Activated CD8-positive, alpha-beta memory T cell treated with anti-CD3 and anti-CD28 coated beads for 36 hours (primary cell): ENCODE measurements around the gene IKZF1. TPM values are rescaled to one million over a fixed set of nuclear protein-coding genes. Genes with fewer than 3 reads are reported as not detected.

Source experiments
- CTCF ChIA-PET: fragments of 350-600 bp; sonication (Branson Sonifier 250); formaldehyde crosslinking; loops from one replicate; lab custom pipeline; 2021; ENCODE audit warnings: antibody characterized with exemption; lab: Charles Lee
- POLR2A ChIA-PET: fragments of 350-600 bp; sonication (Branson Sonifier 250); formaldehyde crosslinking; loops from one replicate; lab custom pipeline; 2021; ENCODE audit warnings: antibody characterized with exemption; lab: Charles Lee
- total RNA-seq, 2 experiments: library from RNA; stranded (reverse); gene quantifications; one replicate each; pipeline ENCODE4 v1.2.3, GENCODE V29; 2021

The IKZF1 gene
- total RNA-seq, 2 experiments from 2014 or later, result 232 to 236 TPM

DNA sequence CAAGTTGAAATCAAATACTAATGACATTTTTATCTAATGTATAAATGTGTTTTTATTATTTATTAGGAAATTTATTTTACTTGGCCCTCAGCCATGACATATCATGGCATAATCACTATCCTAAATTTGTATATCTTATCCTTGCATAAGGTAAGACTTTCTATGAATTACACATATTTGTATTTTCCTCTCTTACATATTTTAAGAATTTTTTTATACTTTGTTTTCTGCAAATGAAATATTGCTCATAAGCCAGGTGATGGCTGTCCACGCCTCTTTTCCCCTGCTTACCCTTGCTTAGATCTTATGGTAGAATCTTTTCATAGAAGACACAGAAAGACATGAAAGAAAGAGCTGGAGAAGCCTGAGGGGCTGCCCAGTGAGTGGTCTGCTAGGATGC lies 48.2 kb downstream of the IKZF1 start:
- POLR2A ChIA-PET, result interaction anchor here (1.2 to 5.2 kb wide), 7 partner anchors 10 to 44 kb away, joined by 3 to 46 read pairs (median 6); no protein-coding TSS in a partner anchor
- CTCF ChIA-PET, result interaction anchor here (1.0 to 5.5 kb wide), 6 partner anchors 10 to 147 kb away, joined by 3 to 31 read pairs (median 4); no protein-coding TSS in a partner anchor

DNA sequence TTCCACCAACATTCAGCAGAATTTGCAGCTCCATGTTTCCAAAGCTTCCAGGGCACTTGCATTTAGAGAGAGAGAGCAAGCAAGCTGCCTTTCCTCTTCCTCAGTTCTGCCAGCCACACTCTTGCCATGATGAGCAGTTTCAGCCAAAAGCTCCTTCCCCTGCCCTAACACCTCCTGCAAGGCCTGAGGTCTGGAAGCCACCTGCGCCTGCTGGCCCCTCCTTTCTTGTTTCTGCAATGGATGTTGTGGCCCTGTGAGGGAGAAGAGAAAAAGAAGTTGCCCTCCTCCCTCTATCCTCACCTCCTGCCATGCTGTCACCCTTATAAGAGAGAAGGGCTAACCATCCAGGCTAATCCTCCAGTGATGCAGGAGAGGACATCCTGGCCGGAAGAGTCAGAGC lies 48.7 kb downstream of the IKZF1 start:
- ChIA-PET CTCF (interaction anchor here (1.0 to 5.5 kb wide), 6 partner anchors 9 to 148 kb away, joined by 3 to 31 read pairs (median 4); no protein-coding TSS in a partner anchor), POLR2A (interaction anchor here (1.2 to 5.2 kb wide), 5 partner anchors 9 to 38 kb away, joined by 3 to 46 read pairs (median 5); no protein-coding TSS in a partner anchor)

- ChIA-PET CTCF (interaction anchor here (1.0 to 5.5 kb wide), 5 partner anchors 14 to 149 kb away, joined by 3 to 31 read pairs (median 4); no protein-coding TSS in a partner anchor), POLR2A (interaction anchor here (1.2 to 5.2 kb wide), 2 partner anchors 13 to 38 kb away, joined by 4 to 46 read pairs; no protein-coding TSS in a partner anchor)
Observed at GRCh38 chr7:50353894-50354595, 49.5 kb downstream of the IKZF1 start.

DNA sequence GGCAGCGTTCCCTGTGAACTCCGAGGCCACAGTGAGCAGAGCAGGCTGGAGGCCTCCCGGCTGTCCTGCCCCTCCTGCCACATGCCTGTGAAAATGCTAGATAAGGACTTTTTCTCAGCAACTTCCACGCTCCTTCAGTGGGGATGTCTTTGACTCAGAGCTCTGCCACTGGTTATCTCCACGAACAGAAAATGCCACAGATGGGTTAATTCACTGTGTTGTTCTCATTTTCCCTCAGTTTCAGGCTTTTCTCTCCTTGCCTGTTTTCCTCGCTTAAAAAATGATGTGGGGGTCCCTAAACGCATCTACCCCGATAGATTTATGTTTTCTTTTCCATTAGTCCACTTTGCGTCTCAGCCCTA lies 51.3 kb downstream of the IKZF1 start:
- ChIA-PET POLR2A (interaction anchor here (1.2 kb wide), 1 partner anchor 19 kb away, joined by 4 read pairs; no protein-coding TSS in a partner anchor), CTCF (interaction anchor here (1.2 to 1.4 kb wide), 2 partner anchors 15 to 47 kb away, joined by 3 to 8 read pairs; no protein-coding TSS in a partner anchor)

DNA sequence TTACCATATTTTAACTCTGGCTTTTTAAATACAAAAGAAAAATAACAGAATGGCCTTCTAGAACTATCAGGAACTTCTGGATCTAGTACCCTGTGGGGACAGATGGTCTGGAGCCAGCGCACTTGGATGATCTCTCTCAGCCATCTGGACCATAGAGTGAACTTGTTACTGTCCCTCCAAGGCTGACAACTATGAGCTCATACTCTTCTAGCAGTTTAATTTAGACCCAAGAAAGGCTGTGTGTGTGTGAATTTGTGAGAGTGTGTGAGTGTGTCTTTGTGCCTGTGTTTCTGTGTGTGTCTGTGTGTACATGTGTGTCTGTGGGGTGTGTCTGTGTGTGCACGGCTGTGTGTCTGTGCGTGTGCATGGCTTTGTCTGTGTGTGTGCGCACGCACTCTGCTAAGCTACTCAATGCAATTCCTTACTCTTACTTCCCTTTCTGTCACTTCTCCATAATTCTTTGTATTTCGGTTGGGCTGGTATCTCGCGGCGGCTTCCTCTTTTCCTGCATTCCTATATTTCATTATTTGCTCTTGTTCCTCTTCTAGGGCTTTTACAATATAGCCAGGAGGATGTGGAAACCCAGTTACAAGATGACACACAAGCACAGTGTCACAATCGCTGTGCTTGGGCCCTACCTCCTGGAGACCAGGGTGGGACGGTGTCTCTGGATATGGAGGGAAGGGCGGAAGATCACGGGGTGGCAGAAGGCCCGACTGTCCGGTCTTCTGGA lies 51.9 kb downstream of the IKZF1 start:
- ChIA-PET CTCF (interaction anchor here (1.2 to 3.6 kb wide), 3 partner anchors 11 to 47 kb away, joined by 3 to 19 read pairs (median 8); no protein-coding TSS in a partner anchor), POLR2A (interaction anchor here (0.6 to 1.2 kb wide), 3 partner anchors 18 to 50 kb away, joined by 3 to 4 read pairs (median 3); no protein-coding TSS in a partner anchor)

- CTCF ChIA-PET, result interaction anchor here (1.2 to 3.6 kb wide), 2 partner anchors 11 to 16 kb away, joined by 8 to 19 read pairs; no protein-coding TSS in a partner anchor
Observed at GRCh38 chr7:50356945-50357268, 52.4 kb downstream of the IKZF1 start.

GRCh38 chr7:50357426-50357825 lies 52.9 kb downstream of the IKZF1 start:
- POLR2A ChIA-PET, result no interaction called here
- CTCF ChIA-PET, result interaction anchor here (3.6 kb wide), 1 partner anchor 10 kb away, joined by 19 read pairs; no protein-coding TSS in a partner anchor

More at GRCh38 chr7:50356945-50357268, 52.4 kb downstream of the IKZF1 start:
- POLR2A ChIA-PET, result interaction anchor here (0.6 kb wide), 1 partner anchor 51 kb away, joined by 3 read pairs; no protein-coding TSS in a partner anchor

DNA sequence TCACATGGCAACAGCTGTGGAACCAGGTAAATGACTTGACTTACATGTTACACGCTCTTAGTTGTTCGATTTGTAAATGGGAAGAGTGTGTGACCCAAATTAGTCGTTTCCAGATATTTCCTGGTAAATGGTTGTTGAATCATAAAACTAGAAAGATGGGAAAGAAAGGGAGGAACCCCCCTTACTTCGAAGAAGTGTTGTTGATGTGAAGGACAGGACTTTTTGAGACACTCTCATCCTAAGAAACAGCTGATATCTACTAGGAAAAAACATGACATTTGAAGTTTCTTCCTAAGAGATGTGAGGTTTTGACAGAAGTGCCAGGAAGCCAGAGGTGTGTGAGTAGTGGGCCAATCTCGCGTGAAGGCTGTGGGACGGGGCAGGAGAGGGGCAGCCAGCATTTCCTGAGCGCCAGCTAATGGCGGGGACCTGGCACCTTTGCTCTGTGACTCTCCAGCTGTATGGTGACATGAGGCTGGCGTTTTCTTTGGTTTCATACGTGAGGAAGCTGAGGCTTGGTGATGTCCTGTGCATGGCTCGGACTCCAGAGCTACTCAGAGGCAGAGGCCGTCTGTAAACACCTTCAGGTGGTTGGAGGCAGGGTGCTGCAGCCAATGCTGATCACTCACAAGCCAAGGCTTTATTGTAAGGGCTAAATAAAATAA lies 53.7 kb downstream of the IKZF1 start:
- CTCF ChIA-PET, result interaction anchor here (0.6 to 3.6 kb wide), 4 partner anchors 10 to 51 kb away, joined by 3 to 19 read pairs (median 4); no protein-coding TSS in a partner anchor
- POLR2A ChIA-PET, result interaction anchor here (0.9 kb wide), 1 partner anchor 9 kb away, joined by 3 read pairs; no protein-coding TSS in a partner anchor

GRCh38 chr7:50358779-50359178 lies 54.3 kb downstream of the IKZF1 start:
- POLR2A ChIA-PET, result interaction anchor here (0.9 to 1.7 kb wide), 3 partner anchors 9 to 43 kb away, joined by 3 to 4 read pairs (median 3); no protein-coding TSS in a partner anchor
- CTCF ChIA-PET, result interaction anchor here (0.6 to 3.8 kb wide), 6 partner anchors 9 to 152 kb away, joined by 3 to 19 read pairs (median 4); no protein-coding TSS in a partner anchor

DNA sequence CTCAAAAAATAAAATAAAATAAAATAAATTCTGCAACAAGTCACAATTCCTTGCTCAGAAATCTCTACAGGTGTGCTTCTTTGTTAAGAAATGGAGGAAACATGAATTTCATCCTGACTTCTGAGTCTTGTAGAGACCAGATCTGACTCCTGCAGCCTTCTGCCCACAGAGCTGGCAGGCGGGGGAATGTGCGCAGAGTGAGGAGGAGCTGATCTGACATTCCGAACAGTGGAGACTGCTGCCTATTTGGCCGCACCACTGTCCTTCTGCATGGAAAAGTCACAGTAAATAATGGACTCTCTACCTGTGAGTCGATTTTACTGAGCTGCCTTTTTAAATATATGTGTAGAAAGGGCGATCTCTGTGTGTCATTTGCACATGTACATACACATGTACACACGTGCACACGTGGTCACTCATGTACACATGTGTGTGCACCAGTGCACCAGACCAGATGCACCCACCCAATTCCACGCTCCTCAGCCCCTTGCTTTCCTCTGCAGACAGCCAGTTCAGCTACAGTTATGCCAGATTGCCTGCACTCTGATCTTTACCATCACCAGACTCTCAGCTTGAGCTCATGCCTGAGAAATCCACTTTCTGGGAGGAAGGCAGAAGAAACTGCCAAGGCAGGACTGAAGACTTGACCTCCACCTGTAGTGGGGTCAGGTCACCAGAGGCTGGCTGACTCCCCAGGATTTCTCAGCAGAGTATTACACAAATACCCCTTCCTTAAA lies 54.9 kb downstream of the IKZF1 start:
- ChIA-PET CTCF (interaction anchor here (1.0 to 3.8 kb wide), 5 partner anchors 8 to 153 kb away, joined by 3 to 19 read pairs (median 4); no protein-coding TSS in a partner anchor), POLR2A (interaction anchor here (0.8 to 2.0 kb wide), 7 partner anchors 8 to 50 kb away, joined by 3 to 6 read pairs (median 3); no protein-coding TSS in a partner anchor)

DNA sequence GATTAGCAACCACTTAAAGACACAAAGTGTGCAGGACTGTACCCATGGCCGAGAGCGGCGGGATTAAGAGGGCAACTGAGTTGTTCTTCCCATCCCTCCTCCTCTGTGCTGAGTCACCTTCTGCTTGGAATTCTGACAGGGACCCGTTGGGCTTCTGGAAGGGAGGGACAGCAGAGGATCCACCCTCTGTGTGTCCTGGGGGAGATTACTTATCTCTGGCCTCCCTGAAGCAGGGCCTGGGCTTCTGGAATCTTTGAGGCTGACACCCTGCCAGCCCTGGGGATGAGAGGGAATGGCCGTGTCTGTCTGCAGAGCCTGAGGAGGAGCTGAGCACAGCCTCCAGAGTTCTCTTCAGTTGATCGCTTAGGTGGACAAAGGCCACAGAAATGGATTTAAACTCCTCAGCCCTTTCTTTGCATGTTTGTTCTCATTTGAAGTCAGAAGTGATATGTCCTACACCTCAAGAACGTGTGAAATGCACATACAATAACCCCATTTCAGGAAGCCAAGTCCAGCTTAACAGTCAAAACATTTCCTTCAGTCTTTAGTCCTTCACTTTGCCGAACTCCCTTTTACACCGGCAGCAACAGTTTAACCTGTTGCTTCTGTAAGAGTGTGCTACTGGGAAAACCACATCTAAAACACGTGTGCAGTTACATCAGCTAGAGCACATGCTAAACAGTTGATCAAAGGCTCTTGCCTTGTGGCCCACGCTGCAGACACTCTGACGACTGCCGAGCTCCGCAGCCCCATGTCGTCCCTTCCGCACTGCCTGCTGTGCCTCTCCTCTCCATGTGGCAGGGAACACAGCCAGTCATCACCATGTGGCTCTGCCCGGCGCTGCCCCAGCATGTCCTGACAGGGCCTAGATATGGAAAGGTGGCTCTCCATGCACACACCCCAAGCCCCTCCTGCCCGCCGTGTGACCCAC lies 55.7 kb downstream of the IKZF1 start:
- POLR2A ChIA-PET, result interaction anchor here (0.8 to 2.0 kb wide), 8 partner anchors 8 to 51 kb away, joined by 3 to 9 read pairs (median 4); no protein-coding TSS in a partner anchor
- CTCF ChIA-PET, result interaction anchor here (1.1 to 3.8 kb wide), 4 partner anchors 8 to 154 kb away, joined by 3 to 18 read pairs (median 3); no protein-coding TSS in a partner anchor

DNA sequence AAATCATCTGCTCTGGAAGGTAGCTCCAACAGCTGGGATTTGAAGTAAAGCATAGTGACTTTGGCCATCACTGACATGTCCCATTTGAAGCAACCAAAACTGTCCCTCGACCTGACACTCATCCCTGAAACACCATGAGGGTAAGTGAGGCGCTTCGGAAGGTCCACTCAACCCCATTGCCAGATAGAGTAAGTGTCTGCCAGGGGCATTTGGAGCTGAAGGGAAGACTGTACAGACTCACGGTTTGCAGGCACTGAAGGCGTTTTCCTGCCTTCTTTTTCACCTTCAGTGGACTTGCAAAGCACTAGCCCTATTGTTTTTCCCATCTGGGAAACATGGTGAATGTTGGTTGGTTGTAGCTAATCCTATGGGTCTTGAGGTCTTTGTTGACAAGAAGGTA lies 57.6 kb downstream of the IKZF1 start:
- ChIA-PET CTCF (interaction anchor here (0.8 to 3.8 kb wide), 7 partner anchors 9 to 156 kb away, joined by 3 to 18 read pairs (median 4); no protein-coding TSS in a partner anchor), POLR2A (interaction anchor here (0.7 to 2.0 kb wide), 6 partner anchors 9 to 56 kb away, joined by 3 to 8 read pairs (median 6); no protein-coding TSS in a partner anchor)

DNA sequence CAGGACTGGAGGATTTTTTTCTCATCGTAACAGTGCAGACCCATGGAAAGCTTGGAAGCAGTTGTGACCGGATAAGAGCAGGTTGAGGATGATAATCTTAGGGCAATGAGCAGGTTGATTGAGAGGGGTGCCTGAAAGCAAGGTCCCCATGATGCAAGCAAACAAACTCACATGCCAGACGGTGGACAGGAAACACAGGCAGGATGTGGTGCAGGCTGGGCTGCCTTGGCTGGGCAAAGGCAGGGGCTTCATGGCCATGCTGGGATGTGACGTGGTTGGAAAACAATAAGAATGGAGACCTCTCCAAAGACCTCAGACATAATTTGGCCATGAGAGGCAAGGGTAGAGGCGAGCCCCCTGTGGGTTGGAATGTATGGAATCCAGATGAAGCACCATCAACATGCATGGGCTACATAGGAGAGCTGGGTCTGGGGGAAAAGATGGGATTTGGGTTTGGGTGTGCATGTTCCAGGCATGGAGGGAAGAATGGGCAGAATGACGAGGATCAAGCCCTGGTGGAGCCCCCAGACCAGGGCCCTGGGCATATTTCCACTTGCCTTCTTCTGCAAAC lies 58.3 kb downstream of the IKZF1 start:
- ChIA-PET POLR2A (interaction anchor here (0.5 to 2.0 kb wide), 7 partner anchors 10 to 89 kb away, joined by 3 to 8 read pairs (median 3); no protein-coding TSS in a partner anchor), CTCF (interaction anchor here (0.8 to 3.8 kb wide), 8 partner anchors 10 to 157 kb away, joined by 3 to 18 read pairs (median 4); no protein-coding TSS in a partner anchor)

GRCh38 chr7:50363327-50364060 lies 59.0 kb downstream of the IKZF1 start:
- ChIA-PET CTCF (interaction anchor here (1.0 to 1.7 kb wide), 6 partner anchors 14 to 266 kb away, joined by 3 to 6 read pairs (median 4); no protein-coding TSS in a partner anchor), POLR2A (interaction anchor here (0.9 to 2.0 kb wide), 5 partner anchors 11 to 58 kb away, joined by 3 to 8 read pairs (median 6); no protein-coding TSS in a partner anchor)
